Thyroid gland (tissue), 4 donors: ENCODE data around the gene TES.

Experiments used
- CTCF ChIP-seq, 6 experiments: fragments of 200-600 bp in 3 of 6; fragments of 450-650 bp in 3 of 6; sonication (generic) in 3 of 6; IDR thresholded peaks; one replicate each; pipeline ENCODE4 v1.5.1; 2016 to 2019; ENCODE audit warnings: antibody characterized with exemption in 6 of 6, mild to moderate bottlenecking in 2 of 6, inconsistent platforms in 1 of 6, moderate library complexity in 1 of 6
- POLR2A ChIP-seq, 2 donors: fragments of 450-650 bp; IDR thresholded peaks; one replicate each; pipeline ENCODE4 v1.6.1; 2017; ENCODE audit warnings: antibody characterized with exemption in 2 of 2, mild to moderate bottlenecking in 2 of 2, moderate library complexity in 1 of 2

DNA sequence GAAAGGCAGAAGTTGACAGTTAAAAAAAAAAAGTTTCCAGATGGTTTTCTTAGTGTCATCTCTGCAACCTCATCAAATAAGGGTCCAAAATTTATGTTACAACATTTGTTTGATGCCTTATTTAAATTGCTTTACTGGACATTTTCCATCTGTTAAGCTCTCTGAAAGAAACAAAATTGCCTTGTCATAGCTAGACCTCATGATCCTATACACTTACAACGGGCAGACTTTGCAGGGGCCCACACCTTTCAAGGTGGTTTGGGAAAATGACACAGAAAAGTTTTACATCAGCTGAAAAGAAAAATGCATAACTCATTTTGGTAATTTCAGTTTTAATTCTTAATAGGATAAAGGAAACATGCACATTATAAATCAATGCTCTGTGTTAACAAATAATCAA is 1.4 kb upstream of the TES start:
- TF ChIP-seq CTCF (IDR thresholded peaks at IDR 0.05) (no peak), POLR2A (IDR thresholded peaks at IDR 0.05) (no peak)
